A549 (cell line): ENCODE results near the gene UFSP2.

Source experiments
- ATOH8 ChIP-seq: fragments of 250-450 bp; sonication (Bioruptor Pico); IDR thresholded peaks from 2 replicates; pipeline ENCODE4 v1.5.0; 2020; ENCODE audit warnings: low read depth, mild to moderate bottlenecking, moderate library complexity
- CTCF ChIP-seq: fragments of >200 bp; sonication (Bioruptor Twin); formaldehyde crosslinking; IDR thresholded peaks from 3 replicates; pipeline ENCODE4 v1.5.1; 2016
- FOXS1 ChIP-seq: fragments of 250-450 bp; sonication (Bioruptor Pico); IDR thresholded peaks from 2 replicates; pipeline ENCODE4 v1.5.0; 2020; ENCODE audit warnings: mild to moderate bottlenecking, moderate library complexity
- KDM1A ChIP-seq: fragments of 200-600 bp; sonication (generic); IDR thresholded peaks from 2 replicates; pipeline ENCODE4 v1.6.1; 2016; ENCODE audit warnings: low read depth, mild to moderate bottlenecking
- MAZ ChIP-seq: fragments of 150-350 bp; IDR thresholded peaks from 2 replicates; pipeline ENCODE4 v1.6.1; 2014; ENCODE audit warnings: antibody characterized with exemption, low read depth, low read length, borderline replicate concordance
- NR3C1 ChIP-seq: fragments of >200 bp; sonication (Bioruptor Twin); formaldehyde crosslinking; IDR thresholded peaks from 3 replicates; pipeline ENCODE4 v1.6.1; 2017
- RFX5 ChIP-seq: fragments of 450-650 bp; IDR thresholded peaks from 2 replicates; pipeline ENCODE4 v1.7.1; 2014; ENCODE audit warnings: antibody characterized with exemption, mild to moderate bottlenecking, moderate library complexity

GRCh38 chr4:185384930-185385331 lies 40.8 kb downstream of the UFSP2 start:
- TF ChIP-seq CTCF, result no peak
- no peak for TF ChIP-seq NR3C1
- no peak for TF ChIP-seq FOXS1 (CRISPR knock-in tag)
- no peak for TF ChIP-seq RFX5
- TF ChIP-seq KDM1A, result no peak
- no peak for TF ChIP-seq MAZ
- no peak for TF ChIP-seq ATOH8 (CRISPR knock-in tag)
